GM19240 (cell line): Measurements from ENCODE around the gene CTRB1.

Experiments used
- DNase-seq: peaks from one replicate; pipeline ENCODE4 v3.0.0; 2011; ENCODE audit warnings: low spot score; ENCODE audit not compliant: insufficient read length

Gene CTRB1

GRCh38 chr16:75218256-75219076 is at the start of gene CTRB1:
Gene CTRB1, plus strand, starts transcription at chr16:75218988. Its CDS starts 20 bp downstream, at chr16:75219008.
- peak; percentile 58 for DNase-seq

- DNase-seq = no peak
Observed at GRCh38 chr16:75169899-75170405, 48.8 kb upstream of the CTRB1 start.

- DNase-seq = no peak
Observed at GRCh38 chr16:75172578-75172977, 46.2 kb upstream of the CTRB1 start.

GRCh38 chr16:75175074-75175473 is 43.7 kb upstream of the CTRB1 start:
- no peak for DNase-seq

- no peak for DNase-seq
Observed at GRCh38 chr16:75176926-75177325, 41.9 kb upstream of the CTRB1 start.

GRCh38 chr16:75179208-75179607 is 39.6 kb upstream of the CTRB1 start:
- DNase-seq = no peak

- no peak for DNase-seq
Observed at GRCh38 chr16:75181630-75182029, 37.2 kb upstream of the CTRB1 start.

- no peak for DNase-seq
Observed at GRCh38 chr16:75188832-75189477, 29.8 kb upstream of the CTRB1 start.

GRCh38 chr16:75189638-75190245 is 29.0 kb upstream of the CTRB1 start:
- no peak for DNase-seq

- no peak for DNase-seq
Observed at GRCh38 chr16:75192606-75193264, 26.1 kb upstream of the CTRB1 start.

GRCh38 chr16:75193265-75193650 is 25.5 kb upstream of the CTRB1 start:
- no peak for DNase-seq

- DNase-seq = no peak
Observed at GRCh38 chr16:75193730-75194444, 24.9 kb upstream of the CTRB1 start.

- no peak for DNase-seq
Observed at GRCh38 chr16:75195811-75196790, 22.7 kb upstream of the CTRB1 start.

- no peak for DNase-seq
Observed at GRCh38 chr16:75196836-75197235, 22.0 kb upstream of the CTRB1 start.

- no peak for DNase-seq
Observed at GRCh38 chr16:75197522-75198134, 21.2 kb upstream of the CTRB1 start.

GRCh38 chr16:75198135-75198600 is 20.6 kb upstream of the CTRB1 start:
- DNase-seq = no peak

- DNase-seq = no peak
Observed at GRCh38 chr16:75202069-75202590, 16.7 kb upstream of the CTRB1 start.

GRCh38 chr16:75203096-75203495 is 15.7 kb upstream of the CTRB1 start:
- DNase-seq = no peak
